ENCODE results near the gene CCDC73. TPM values are rescaled to one million over a fixed set of nuclear protein-coding genes. Genes with fewer than 3 reads are reported as not detected.

CCDC73 gene
- total and polyA plus RNA-seq, 10 of the 15 experiments (the other 5 are each of a cell fraction or from before 2014, with no cell fraction given) = 0.05 to 0.57 (median 0.14) TPM

GRCh38 chr11:32594272-32594671 is 200.2 kb downstream of the CCDC73 start:
- intact Hi-C loops (cut with micrococcal nuclease; ENCODE audit: unreplicated experiment) = no loop called here
- H3K27ac ChIP-seq (ENCODE audit: control insufficient read depth, insufficient read depth) = no peak overlapping the region; the same call in 1 of the 2 replicates
- SMC1A ChIA-PET (ENCODE audit: uncharacterized antibody, unreplicated experiment) = interaction anchor here (0.9 to 2.9 kb wide), 4 partner anchors 8 to 287 kb away, joined by 3 to 10 read pairs (median 5); no protein-coding TSS in a partner anchor
- DNase-seq (ENCODE audit: low read depth, low spot score) = no peak
- no peak for TF ChIP-seq MEF2B (IDR thresholded peaks at IDR 0.05; ENCODE audit: partially characterized antibody, poor library complexity, severe bottlenecking)
- peak; percentile 59 for TF ChIP-seq RUNX3 (IDR thresholded peaks at IDR 0.05; ENCODE audit: low read length)
- peak; percentile 55; the same call in 1 of the 2 replicates for TF ChIP-seq MTA2 (IDR thresholded peaks at IDR 0.05; ENCODE audit: low read depth)
- no peak overlapping the region for H3K4me2 ChIP-seq (ENCODE audit: control insufficient read depth, insufficient read depth)
- POLR2A ChIA-PET = interaction anchor here (1.2 kb wide), 1 partner anchor 11 kb away, joined by 3 read pairs; the partner anchor contains the start of gene EIF3M
- H4K20me1 ChIP-seq (ENCODE audit: control insufficient read depth, insufficient read depth) = no peaks in the 10 kb centered on the region
- no peaks in the 10 kb centered on the region for H3K4me1 ChIP-seq (ENCODE audit: control insufficient read depth, insufficient read depth, low read length)
- in situ Hi-C loops (cut with MboI) = no loop called here
- no peak overlapping the region for H2AFZ ChIP-seq (ENCODE audit: control insufficient read depth, low read depth, low read length)
- no peak overlapping the region for H3K4me3 ChIP-seq
- H3K9me3 ChIP-seq (replicated peaks; ENCODE audit: control insufficient read depth, insufficient read depth, low read length) = no peaks in the 10 kb centered on the region
- RAD21 ChIA-PET (ENCODE audit: unreplicated experiment) = no interaction called here
- H3K79me2 ChIP-seq (ENCODE audit: control insufficient read depth, insufficient read depth, low read length) = no peaks in the 10 kb centered on the region; the same call in none of the 2 replicates
- no peak for FAIRE-seq
- peak; percentile 80 for ATAC-seq
- no peak overlapping the region for H3K9ac ChIP-seq (ENCODE audit: control insufficient read depth, insufficient read depth, low read length)
- H3K36me3 ChIP-seq (ENCODE audit: control insufficient read depth in 2 of 2, insufficient read depth in 2 of 2, low read length in 1 of 2) = peaks cover 0 to 63% of the 10 kb centered on the region in 2 experiments
- H3K27me3 ChIP-seq (replicated peaks in 1 of 2; ENCODE audit: control insufficient read depth in 2 of 2, insufficient read depth in 2 of 2, low read length in 1 of 2) = no peaks in the 10 kb centered on the region
- CTCF ChIA-PET = interaction anchor here (0.8 to 1.2 kb wide), 3 partner anchors 8 to 73 kb away, joined by 3 to 5 read pairs (median 4); partner anchors contain the start of gene EIF3M
- BruUV-seq (replicated peaks) = no TSS peak

DNA sequence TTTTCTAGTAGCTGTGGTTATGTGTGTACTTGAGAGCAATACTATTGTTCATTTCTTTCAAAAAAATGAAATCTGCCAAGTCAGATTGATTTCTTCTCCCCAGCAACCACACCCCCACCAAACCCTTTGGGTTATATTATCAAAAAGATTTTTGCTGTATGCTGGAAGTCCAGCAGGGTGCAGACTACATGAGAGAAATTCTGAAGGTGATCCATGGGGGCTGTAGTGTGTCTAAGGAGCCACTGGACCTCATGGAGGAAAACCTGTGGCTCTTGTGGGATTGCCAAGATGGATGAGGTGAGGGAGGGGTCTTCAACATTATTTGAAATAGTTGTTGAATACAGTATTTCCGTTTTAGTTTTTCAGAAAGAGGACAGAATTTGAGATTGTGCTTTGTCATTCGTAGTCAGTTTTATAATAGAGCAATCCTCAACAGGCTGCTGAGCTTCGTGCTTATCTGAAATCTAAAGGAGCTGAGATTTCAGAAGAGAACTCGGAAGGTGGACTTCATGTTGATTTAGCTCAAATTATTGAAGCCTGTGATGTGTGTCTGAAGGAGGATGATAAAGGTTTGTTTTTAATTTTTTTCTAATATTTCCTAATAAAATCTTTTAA is 207.8 kb downstream of the CCDC73 start:
- H3K4me2 ChIP-seq (ENCODE audit: control insufficient read depth, insufficient read depth) = peak overlapping the region; percentile 40
- TF ChIP-seq CBX5 (IDR thresholded peaks at IDR 0.05; ENCODE audit: low read depth) (no peak), POLR2A (IDR thresholded peaks at IDR 0.05; ENCODE audit: low read depth, low read length) (0 out of 2 replicates have a peak, but pooled peaks have one; percentile 20), RAD21 (IDR thresholded peaks at IDR 0.05; ENCODE audit: insufficient read depth, low read depth, low read length) (0 out of 2 replicates have a peak, but pooled peaks have one; percentile 24), GABPA (IDR thresholded peaks at IDR 0.05; ENCODE audit: low read depth) (no peak), SMC3 (IDR thresholded peaks at IDR 0.05; ENCODE audit: borderline replicate concordance, low read length) (no peak; the same call in 1 of the 2 replicates), HCFC1 (IDR thresholded peaks at IDR 0.05; ENCODE audit: low read length) (no peak), SIN3A (IDR thresholded peaks at IDR 0.05; ENCODE audit: low read depth, low read length) (no peak)
- TF ChIP-seq, protein P1, sequence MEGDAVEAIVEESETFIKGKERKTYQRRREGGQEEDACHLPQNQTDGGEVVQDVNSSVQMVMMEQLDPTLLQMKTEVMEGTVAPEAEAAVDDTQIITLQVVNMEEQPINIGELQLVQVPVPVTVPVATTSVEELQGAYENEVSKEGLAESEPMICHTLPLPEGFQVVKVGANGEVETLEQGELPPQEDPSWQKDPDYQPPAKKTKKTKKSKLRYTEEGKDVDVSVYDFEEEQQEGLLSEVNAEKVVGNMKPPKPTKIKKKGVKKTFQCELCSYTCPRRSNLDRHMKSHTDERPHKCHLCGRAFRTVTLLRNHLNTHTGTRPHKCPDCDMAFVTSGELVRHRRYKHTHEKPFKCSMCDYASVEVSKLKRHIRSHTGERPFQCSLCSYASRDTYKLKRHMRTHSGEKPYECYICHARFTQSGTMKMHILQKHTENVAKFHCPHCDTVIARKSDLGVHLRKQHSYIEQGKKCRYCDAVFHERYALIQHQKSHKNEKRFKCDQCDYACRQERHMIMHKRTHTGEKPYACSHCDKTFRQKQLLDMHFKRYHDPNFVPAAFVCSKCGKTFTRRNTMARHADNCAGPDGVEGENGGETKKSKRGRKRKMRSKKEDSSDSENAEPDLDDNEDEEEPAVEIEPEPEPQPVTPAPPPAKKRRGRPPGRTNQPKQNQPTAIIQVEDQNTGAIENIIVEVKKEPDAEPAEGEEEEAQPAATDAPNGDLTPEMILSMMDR (IDR thresholded peaks at IDR 0.05 in 2 of 3, conservative IDR thresholded peaks at IDR 0.05 in 1 of 3; ENCODE audit: control insufficient read depth in 2 of 3, extremely low read depth in 1 of 3, insufficient read depth in 1 of 3, low read depth in 3 of 3, low read length in 3 of 3) = peak; percentile 39 to 43 (median 39); a peak in 4 of 6 replicates
- TF ChIP-seq, protein P2, sequence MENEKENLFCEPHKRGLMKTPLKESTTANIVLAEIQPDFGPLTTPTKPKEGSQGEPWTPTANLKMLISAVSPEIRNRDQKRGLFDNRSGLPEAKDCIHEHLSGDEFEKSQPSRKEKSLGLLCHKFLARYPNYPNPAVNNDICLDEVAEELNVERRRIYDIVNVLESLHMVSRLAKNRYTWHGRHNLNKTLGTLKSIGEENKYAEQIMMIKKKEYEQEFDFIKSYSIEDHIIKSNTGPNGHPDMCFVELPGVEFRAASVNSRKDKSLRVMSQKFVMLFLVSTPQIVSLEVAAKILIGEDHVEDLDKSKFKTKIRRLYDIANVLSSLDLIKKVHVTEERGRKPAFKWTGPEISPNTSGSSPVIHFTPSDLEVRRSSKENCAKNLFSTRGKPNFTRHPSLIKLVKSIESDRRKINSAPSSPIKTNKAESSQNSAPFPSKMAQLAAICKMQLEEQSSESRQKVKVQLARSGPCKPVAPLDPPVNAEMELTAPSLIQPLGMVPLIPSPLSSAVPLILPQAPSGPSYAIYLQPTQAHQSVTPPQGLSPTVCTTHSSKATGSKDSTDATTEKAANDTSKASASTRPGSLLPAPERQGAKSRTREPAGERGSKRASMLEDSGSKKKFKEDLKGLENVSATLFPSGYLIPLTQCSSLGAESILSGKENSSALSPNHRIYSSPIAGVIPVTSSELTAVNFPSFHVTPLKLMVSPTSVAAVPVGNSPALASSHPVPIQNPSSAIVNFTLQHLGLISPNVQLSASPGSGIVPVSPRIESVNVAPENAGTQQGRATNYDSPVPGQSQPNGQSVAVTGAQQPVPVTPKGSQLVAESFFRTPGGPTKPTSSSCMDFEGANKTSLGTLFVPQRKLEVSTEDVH (IDR thresholded peaks at IDR 0.05; ENCODE audit: low read depth, partially characterized antibody) = no peak

More for the DNA sequence above, 207.8 kb downstream of the CCDC73 start:
- Histone ChIP-seq H3K36me3 (ENCODE audit: control insufficient read depth in 2 of 2, insufficient read depth in 2 of 2, low read length in 1 of 2) (peaks cover 1 to 34% of the 10 kb centered on the region in 2 experiments; a peak in 3 of 4 replicates), H2AFZ (ENCODE audit: control insufficient read depth, low read depth, low read length) (no peak overlapping the region), H3K4me3 (peak overlapping the region; percentile 97; the same call in 1 of the 2 replicates), H3K9me3 (replicated peaks; ENCODE audit: control insufficient read depth, insufficient read depth, low read length) (no peaks in the 10 kb centered on the region; the same call in 1 of the 3 replicates), H3K9ac (ENCODE audit: control insufficient read depth, insufficient read depth, low read length) (no peak overlapping the region), H3K27ac (ENCODE audit: control insufficient read depth, insufficient read depth) (no peak overlapping the region), H4K20me1 (ENCODE audit: control insufficient read depth, insufficient read depth) (no peaks in the 10 kb centered on the region), H3K4me1 (ENCODE audit: control insufficient read depth, insufficient read depth, low read length) (peaks cover 4% of the 10 kb centered on the region; the same call in 1 of the 2 replicates), H3K27me3 (replicated peaks in 1 of 2; ENCODE audit: control insufficient read depth in 2 of 2, insufficient read depth in 2 of 2, low read length in 1 of 2) (no peaks in the 10 kb centered on the region), H3K79me2 (ENCODE audit: control insufficient read depth, insufficient read depth, low read length) (peaks cover 57% of the 10 kb centered on the region)
- ChIA-PET POLR2A (no interaction called here), SMC1A (ENCODE audit: uncharacterized antibody, unreplicated experiment) (interaction anchor here (0.7 to 2.1 kb wide), 7 partner anchors 8 to 70 kb away, joined by 3 to 8 read pairs (median 3); no protein-coding TSS in a partner anchor), RAD21 (ENCODE audit: unreplicated experiment) (interaction anchor here (1.0 to 1.4 kb wide), 2 partner anchors 10 to 263 kb away, joined by 3 read pairs; no protein-coding TSS in a partner anchor), CTCF (interaction anchor here (0.7 to 1.9 kb wide), 11 partner anchors 8 to 1437 kb away, joined by 3 to 5 read pairs (median 3); no protein-coding TSS in a partner anchor)
- no TSS peak for BruUV-seq (replicated peaks)
- in situ Hi-C loops (cut with MboI) (no loop called here), intact Hi-C loops (cut with micrococcal nuclease; ENCODE audit: unreplicated experiment) (no loop called here)
- ATAC-seq (peak; percentile 25; the same call in 2 of the 3 replicates), FAIRE-seq (no peak), DNase-seq (ENCODE audit: low read depth, low spot score) (no peak)
- WGBS (ENCODE audit: insufficient coverage, insufficient replicate concordance, low lambda C conversion rate, missing lambda C conversion rate) = 67% methylated on average over 4 of the region's 4 CpGs

All from GM12878 (cell line).